ENCODE data around the gene KLHL11. TPM values are rescaled to one million over a fixed set of nuclear protein-coding genes. Genes with fewer than 3 reads are reported as not detected.

The KLHL11 gene
- total RNA-seq, 2 donors from 2014 or later = 10.9 to 12.1 TPM

DNA sequence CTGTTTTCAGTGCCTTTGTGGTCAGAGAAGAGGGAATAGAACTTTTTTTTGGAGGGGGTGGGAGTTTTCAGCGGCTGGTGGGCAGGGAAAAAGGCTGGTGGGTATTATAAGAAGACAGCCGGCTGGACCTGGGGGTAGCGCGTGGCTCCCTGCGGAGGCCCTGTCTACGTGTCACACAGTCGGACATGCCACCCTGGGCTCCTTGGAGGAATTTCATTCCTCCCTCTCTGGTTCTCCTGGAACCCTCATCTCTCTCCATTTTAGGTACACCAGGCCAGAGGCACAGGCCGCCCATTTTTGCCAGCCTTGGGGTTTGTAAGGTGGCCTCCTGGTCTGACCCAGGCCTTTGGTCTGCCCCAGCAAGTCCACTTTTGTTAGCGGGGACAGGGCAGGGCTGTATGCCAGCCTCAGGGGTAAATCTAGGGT, 51.5 kb downstream of the KLHL11 start:
- intact Hi-C loops (cut with DNase I) = no loop called here
- DNase-seq (ENCODE audit: low spot score) = no peak

DNA sequence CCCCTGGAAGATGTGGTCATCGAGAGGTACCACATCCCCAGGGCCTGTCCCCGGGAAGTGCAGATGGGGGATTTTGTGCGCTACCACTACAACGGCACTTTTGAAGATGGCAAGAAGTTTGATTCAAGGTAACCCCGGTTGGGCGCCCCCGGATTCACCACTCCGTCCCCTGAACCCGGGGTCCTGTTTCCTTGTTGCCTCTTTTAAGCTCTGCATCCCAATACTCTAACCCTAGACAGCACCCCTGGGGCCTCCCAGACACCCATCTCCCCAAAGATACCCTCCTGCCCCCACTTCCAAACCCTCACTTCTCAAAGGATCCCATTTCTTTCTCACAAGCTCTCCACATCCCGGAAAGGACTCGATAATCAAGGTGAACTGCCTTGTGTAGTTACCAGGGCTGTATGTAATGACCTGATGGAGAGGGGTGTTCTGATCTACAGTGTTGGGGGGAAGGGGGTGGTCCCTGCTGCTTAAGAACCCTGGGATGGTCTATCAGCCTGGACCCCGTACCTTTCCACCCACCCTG, 52.0 kb downstream of the KLHL11 start:
- intact Hi-C loops (cut with DNase I) = no loop called here
- DNase-seq (ENCODE audit: low spot score) = no peak

DNA sequence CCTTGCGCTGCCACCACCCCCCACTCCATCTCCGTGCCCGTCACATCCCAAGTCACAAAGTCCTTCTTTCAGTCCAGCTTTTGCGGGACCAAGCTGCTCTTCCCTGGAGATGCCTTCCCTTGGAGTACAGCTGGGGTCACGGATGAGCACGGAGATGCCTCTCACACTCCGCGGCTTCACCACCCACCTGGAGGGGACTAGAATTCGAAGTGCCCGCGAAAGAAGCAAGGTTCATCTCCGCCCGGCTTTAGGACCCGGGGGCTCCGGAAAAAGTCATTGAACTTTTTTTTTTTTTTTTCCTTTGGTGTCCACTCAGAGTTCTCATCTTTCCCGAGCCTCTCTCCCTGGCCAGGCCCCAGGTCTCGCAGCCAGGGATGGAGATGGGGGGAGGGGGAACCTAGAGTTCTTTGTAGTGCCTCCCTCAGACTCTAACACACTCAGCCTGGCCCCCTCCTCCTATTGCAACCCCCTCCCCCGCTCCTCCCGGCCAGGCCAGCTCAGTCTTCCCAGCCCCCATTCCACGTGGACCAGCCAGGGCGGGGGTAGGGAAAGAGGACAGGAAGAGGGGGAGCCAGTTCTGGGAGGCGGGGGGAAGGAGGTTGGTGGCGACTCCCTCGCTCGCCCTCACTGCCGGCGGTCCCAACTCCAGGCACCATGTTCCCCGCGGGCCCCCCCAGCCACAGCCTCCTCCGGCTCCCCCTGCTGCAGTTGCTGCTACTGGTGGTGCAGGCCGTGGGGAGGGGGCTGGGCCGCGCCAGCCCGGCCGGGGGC, 52.7 kb downstream of the KLHL11 start, which contains the start of gene FKBP10:
FKBP10 (plus strand) TSS at position 624 of the 771 bp plus-strand sequence; CDS start at position 655, 31 bp downstream.
- DNase-seq (ENCODE audit: low spot score) = peak; percentile 90
- intact Hi-C loops (cut with DNase I) = no loop called here

DNA sequence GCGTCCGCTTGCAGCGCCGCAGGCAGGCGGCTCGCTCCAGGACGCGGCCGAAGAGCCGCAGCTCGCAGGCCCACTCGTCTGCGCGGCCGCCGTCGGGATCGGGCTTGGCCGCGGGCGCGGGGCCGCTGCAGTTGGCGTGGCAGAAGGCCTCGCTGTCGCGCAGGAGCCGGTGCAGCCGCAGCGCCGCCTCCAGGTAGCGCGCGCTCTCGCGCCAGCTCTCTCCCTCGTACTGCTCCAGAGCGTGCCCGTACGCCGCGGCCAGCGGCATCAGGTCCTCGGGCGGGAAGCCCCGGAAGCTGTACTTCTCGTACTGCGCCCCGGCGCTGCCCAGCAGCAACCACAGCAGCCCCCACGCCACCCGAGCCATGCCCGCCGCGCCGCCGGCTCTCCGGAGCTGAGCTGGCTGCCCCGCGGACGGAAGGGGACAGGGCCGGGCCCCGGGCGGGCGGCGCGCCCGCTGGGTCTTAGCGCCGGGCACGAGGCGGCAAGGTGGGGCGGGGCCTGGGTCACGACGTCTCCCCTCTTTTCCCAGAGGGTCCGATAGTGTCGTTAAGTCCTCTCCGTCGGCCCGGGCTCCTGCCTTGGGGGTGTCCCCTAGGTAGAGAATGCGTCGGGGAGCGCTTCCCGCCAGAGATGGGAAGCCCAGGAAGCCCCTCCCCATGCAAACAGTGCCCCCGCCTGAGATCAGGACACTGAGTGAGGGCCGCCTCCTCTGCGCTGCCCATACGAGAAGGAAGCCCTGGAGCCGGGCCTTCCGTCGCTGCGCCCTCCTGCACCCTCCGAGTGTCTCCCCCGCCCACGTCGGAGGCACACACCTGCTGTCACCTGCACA, 53.5 kb downstream of the KLHL11 start, which contains the start of gene P3H4:
P3H4 (minus strand) TSS at position 401 of the 832 bp plus-strand sequence; CDS start at position 367, 34 bp downstream.
- DNase-seq (ENCODE audit: low spot score) = peak; percentile 94
- intact Hi-C loops (cut with DNase I) = no loop called here

DNA sequence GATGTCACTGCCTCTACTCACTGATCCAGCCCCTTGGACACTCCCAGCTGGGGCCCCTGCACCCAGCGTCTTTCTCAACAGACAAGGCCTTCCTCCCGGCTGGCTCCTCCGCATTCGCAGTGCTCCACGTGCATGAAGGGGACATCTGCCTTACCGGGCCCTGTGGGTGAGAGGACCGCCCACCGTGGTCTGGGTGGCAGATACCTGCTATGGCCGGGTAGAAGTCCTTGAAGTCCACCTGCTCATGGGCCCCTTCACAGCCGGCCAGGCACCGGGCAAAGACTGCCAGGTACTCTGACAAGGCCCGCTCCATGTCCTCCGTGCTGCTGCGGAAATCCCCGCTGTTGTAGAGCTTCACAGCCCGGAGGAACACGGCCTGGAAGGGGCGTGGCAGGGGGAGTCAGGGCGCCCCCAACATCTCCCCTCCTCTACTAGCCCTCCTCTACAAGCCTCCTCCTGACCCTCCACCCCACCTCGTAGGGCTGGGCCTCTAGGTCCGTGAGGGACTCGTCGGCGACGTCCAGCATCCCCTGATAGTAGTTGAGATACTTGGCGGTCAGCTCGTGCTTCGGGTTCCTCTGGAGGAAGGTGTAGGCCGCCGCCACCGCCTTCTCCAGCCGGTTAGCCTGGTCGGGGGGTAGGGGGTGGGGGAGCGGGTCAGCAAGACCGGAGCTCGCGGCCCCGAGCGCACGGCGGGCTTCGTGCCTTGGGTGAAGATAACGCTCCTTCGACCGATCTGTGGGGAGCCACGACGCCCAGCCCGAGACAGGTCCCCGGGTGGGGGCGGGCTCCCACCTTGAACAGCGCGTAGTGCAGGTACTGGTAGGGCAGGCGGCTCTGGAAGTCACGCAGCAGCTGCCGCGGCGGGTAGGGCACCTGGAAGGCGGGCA, 54.3 kb downstream of the KLHL11 start:
- DNase-seq (ENCODE audit: low spot score) = no peak
- intact Hi-C loops (cut with DNase I) = no loop called here

DNA sequence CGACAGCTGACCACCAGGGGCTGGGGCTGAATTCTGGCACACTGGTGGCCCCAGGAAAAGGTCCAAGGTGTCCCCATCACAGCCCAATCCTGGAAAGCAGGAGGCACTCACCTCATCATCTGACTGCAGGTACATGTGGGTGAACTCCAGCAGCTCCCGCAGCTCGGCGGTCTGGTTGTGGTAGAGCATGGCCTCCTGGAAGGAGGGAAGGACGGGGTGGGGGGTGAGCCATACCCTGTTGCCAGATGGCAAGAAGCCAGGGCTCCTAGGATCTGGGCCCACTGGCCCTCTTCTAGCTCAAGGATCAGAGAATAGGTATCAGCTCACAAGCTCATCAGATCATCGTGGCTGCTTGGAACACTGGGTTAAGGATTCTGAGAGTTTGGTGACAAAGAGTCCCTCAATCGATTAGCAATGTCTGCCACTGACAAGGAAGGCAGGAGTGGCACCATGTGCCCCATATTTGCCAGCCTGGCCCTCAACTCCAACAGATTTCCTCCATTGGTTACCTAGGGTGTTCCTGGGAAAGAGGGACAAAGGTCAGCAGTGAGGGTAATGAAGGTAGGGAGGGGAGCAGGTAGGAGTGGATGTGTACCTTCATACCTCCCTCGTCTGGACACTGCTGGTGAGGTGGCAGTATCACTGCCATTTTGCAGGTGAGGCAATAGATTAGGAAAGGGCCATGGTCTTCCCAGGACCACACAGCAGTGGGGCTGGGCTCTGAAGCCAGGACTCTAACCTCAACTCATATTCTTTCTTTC, 58.4 kb downstream of the KLHL11 start:
- intact Hi-C loops (cut with DNase I) = no loop called here
- DNase-seq (ENCODE audit: low spot score) = no peak

Other genes with a start within 250 kb of the KLHL11 start
- 1 to 10 TPM; 2.8 to 5.1 TPM for gene KRT17, start 240.8 kb downstream of the KLHL11 start, total RNA-seq
- 100 to 1,000 TPM; 694 to 760 TPM for gene EIF1, start 176.5 kb downstream of the KLHL11 start, total RNA-seq
- not detected for gene GAST, start 153.1 kb downstream of the KLHL11 start, total RNA-seq
- gene HAP1, start 130.8 kb downstream of the KLHL11 start, total RNA-seq = under 1 TPM in 1 of 2 donors, not detected in 1; 0.19 TPM
- gene JUP, start 78.7 kb downstream of the KLHL11 start, total RNA-seq = 10 to 100 TPM; 14.6 to 21.2 TPM
- 10 to 100 TPM; 10.1 to 12.1 TPM for gene P3H4, start 53.5 kb downstream of the KLHL11 start, total RNA-seq
- gene FKBP10, start 52.4 kb downstream of the KLHL11 start, total RNA-seq = 100 to 1,000 TPM in 1 of 2 donors, 10 to 100 TPM in 1; 91.3 to 134 TPM
- gene NT5C3B, start 29.2 kb downstream of the KLHL11 start, total RNA-seq = 10 to 100 TPM; 49.1 to 61.8 TPM
- gene KLHL10, start 27.6 kb downstream of the KLHL11 start, total RNA-seq = under 1 TPM; 0.32 to 0.43 TPM
- gene ACLY, start 53.5 kb upstream of the KLHL11 start, total RNA-seq = 100 to 1,000 TPM in 1 of 2 donors, 10 to 100 TPM in 1; 97.5 to 101 TPM
- 1 to 10 TPM in 1 of 2 donors, under 1 TPM in 1; 0.74 to 1.2 TPM for gene ODAD4, start 65.2 kb upstream of the KLHL11 start, total RNA-seq
- 10 to 100 TPM; 53.6 to 53.9 TPM for gene CNP, start 101.4 kb upstream of the KLHL11 start, total RNA-seq
- gene DNAJC7, start 152.0 kb upstream of the KLHL11 start, total RNA-seq = 10 to 100 TPM; 57.0 TPM
- gene NKIRAS2, start 154.7 kb upstream of the KLHL11 start, total RNA-seq = 10 to 100 TPM; 28.3 TPM
- gene C17orf113, start 185.2 kb upstream of the KLHL11 start, total RNA-seq = under 1 TPM; 0.33 to 0.93 TPM
- under 1 TPM; 0.19 to 0.23 TPM for gene ZNF385C, start 233.1 kb upstream of the KLHL11 start, total RNA-seq
- gene DHX58, start 247.3 kb upstream of the KLHL11 start, total RNA-seq = 10 to 100 TPM in 1 of 2 donors, 1 to 10 TPM in 1; 9.9 to 13.0 TPM

Data from posterior vena cava (tissue), 2 donors.